Neuronal stem cell (in vitro differentiated cells): ENCODE measurements around the gene KLHL28. TPM values are rescaled to one million over a fixed set of nuclear protein-coding genes. Genes with fewer than 3 reads are reported as not detected.

Source experiments
- DNase-seq: peaks from one replicate; pipeline ENCODE4 v3.0.0-alpha.2; 2013; ENCODE audit warnings: low spot score
- H2AFZ ChIP-seq: one replicate; pipeline ENCODE4 v1.6.1; 2013; ENCODE audit warnings: mild to moderate bottlenecking, low read length, inconsistent platforms
- H2AK5ac ChIP-seq: 2 replicates; pipeline ENCODE4 v1.6.1; 2013; ENCODE audit warnings: low read depth, mild to moderate bottlenecking, inconsistent platforms, low read length, moderate library complexity, mixed read lengths
- H2BK120ac ChIP-seq: 2 replicates; pipeline ENCODE4 v1.6.1; 2013; ENCODE audit warnings: low read depth, mild to moderate bottlenecking, inconsistent platforms, low read length, moderate library complexity, mixed read lengths
- H2BK12ac ChIP-seq: one replicate; pipeline ENCODE4 v1.6.1; 2013; ENCODE audit warnings: low read length, inconsistent platforms
- H2BK15ac ChIP-seq: 2 replicates; pipeline ENCODE4 v1.6.1; 2013; ENCODE audit warnings: mild to moderate bottlenecking, low read length, inconsistent platforms, mixed read lengths
- H2BK5ac ChIP-seq: one replicate; pipeline ENCODE4 v1.6.1; 2013; ENCODE audit warnings: inconsistent platforms, mild to moderate bottlenecking, low read length, moderate library complexity
- H3K14ac ChIP-seq: one replicate; pipeline ENCODE4 v1.6.1; 2013; ENCODE audit warnings: low read length, inconsistent platforms
- H3K18ac ChIP-seq: 2 replicates; pipeline ENCODE4 v1.6.1; 2013; ENCODE audit warnings: low read length, inconsistent platforms
- H3K23ac ChIP-seq: 2 replicates; pipeline ENCODE4 v1.6.1; 2013; ENCODE audit warnings: low read depth, mild to moderate bottlenecking, mixed read lengths, low read length, inconsistent platforms; ENCODE audit not compliant: poor library complexity
- H3K27ac ChIP-seq: replicated peaks from 3 replicates; pipeline ENCODE4 v1.5.1; 2013; ENCODE audit warnings: low read length, inconsistent platforms
- H3K27me3 ChIP-seq, 3 experiments: 2 replicates each; pipeline ENCODE4 v1.6.1; 2013; ENCODE audit warnings: low read length in 3 of 3, mild to moderate bottlenecking in 2 of 3, inconsistent platforms in 1 of 3, low read depth in 1 of 3, mixed read lengths in 1 of 3, moderate library complexity in 1 of 3; ENCODE audit not compliant: control insufficient read depth in 3 of 3, insufficient read depth in 3 of 3
- H3K36me3 ChIP-seq, 2 donors: replicated peaks in 1 of 2; 2 replicates each; pipeline ENCODE4 v1.6.1; 2013; ENCODE audit warnings: low read length in 2 of 2; ENCODE audit not compliant: control insufficient read depth in 2 of 2, insufficient read depth in 2 of 2
- H3K4ac ChIP-seq: 2 replicates; pipeline ENCODE4 v1.6.1; 2013; ENCODE audit warnings: inconsistent platforms, mild to moderate bottlenecking, low read length, moderate library complexity
- H3K4me1 ChIP-seq, 2 donors: 1 replicate in 1 of 2; 2 replicates in 1 of 2; pipeline ENCODE4 v1.6.1; 2013; ENCODE audit warnings: low read length in 2 of 2, low read depth in 1 of 2; ENCODE audit not compliant: control insufficient read depth in 2 of 2, insufficient read depth in 1 of 2
- H3K4me2 ChIP-seq: one replicate; pipeline ENCODE4 v1.6.1; 2013; ENCODE audit warnings: mild to moderate bottlenecking, low read length, inconsistent platforms; ENCODE audit not compliant: insufficient read depth, poor library complexity, severe bottlenecking
- H3K4me3 ChIP-seq, 2 donors: 2 replicates each; pipeline ENCODE4 v1.5.1; 2013; ENCODE audit warnings: low read length in 2 of 2, mild to moderate bottlenecking in 2 of 2, inconsistent platforms in 1 of 2, moderate library complexity in 1 of 2
- H3K79me1 ChIP-seq: one replicate; pipeline ENCODE4 v1.6.1; 2013; ENCODE audit warnings: low read depth, mild to moderate bottlenecking, inconsistent platforms, low read length, moderate library complexity
- H3K9ac ChIP-seq: one replicate; pipeline ENCODE4 v1.6.1; 2013; ENCODE audit warnings: mild to moderate bottlenecking, low read depth, low read length, inconsistent platforms; ENCODE audit not compliant: poor library complexity
- H3K9me3 ChIP-seq, 2 donors: replicated peaks in 1 of 2; 2 replicates each; pipeline versions ENCODE3 to v1.6.1; 2013; ENCODE audit warnings: low read length in 2 of 2, mild to moderate bottlenecking in 2 of 2, inconsistent platforms in 1 of 2, low read depth in 1 of 2, mixed read lengths in 1 of 2, moderate library complexity in 1 of 2; ENCODE audit not compliant: control insufficient read depth in 2 of 2, insufficient read depth in 1 of 2
- H4K8ac ChIP-seq: one replicate; pipeline ENCODE4 v1.6.1; 2013; ENCODE audit warnings: low read depth, mild to moderate bottlenecking, inconsistent platforms, low read length, moderate library complexity
- H4K91ac ChIP-seq: one replicate; pipeline ENCODE4 v1.6.1; 2013; ENCODE audit warnings: low read length, low read depth, mild to moderate bottlenecking, inconsistent platforms; ENCODE audit not compliant: poor library complexity
- WGBS, 2 donors: extraction: QIAGEN DNeasy Blood & Tissue Kit; methylation state at CpG; one replicate each; pipeline ENCODE4 v1.1.7; 2013; ENCODE audit warnings: missing lambda C conversion rate in 2 of 2, mixed read lengths in 1 of 2; ENCODE audit not compliant: insufficient read length in 2 of 2, insufficient replicate concordance in 1 of 2; ENCODE audit errors: extremely low coverage in 2 of 2; 5-methylcytosine and 5-hydroxymethylcytosine counted together
- polyA plus RNA-seq, 2 experiments: library from polyadenylated mRNA; stranded (reverse); fragments of 200-250 nt; gene quantifications; one replicate each; pipeline ENCODE4 v1.2.3, GENCODE V29; 2013

The KLHL28 gene
- 8.4 TPM for polyA plus RNA-seq (2013, experiment 1 of 2)
- polyA plus RNA-seq (2013, experiment 2 of 2): 9.1 TPM

GRCh38 chr14:44961554-44962333, at the start of gene KLHL28, which contains the start of gene TOGARAM1:
KLHL28 (minus strand) TSS chr14:44961947; CDS start chr14:44945928, 16,019 bp downstream.
TOGARAM1 (plus strand) TSS chr14:44962190; CDS start chr14:44962422, 232 bp downstream.
- no CpG with 5 or more reads among the region's 37 CpGs for WGBS, 2 donors
- H3K14ac ChIP-seq: no peak within 1 kb of the TSS

GRCh38 chr14:45003924-45004323, 42.2 kb upstream of the KLHL28 start:
- Histone ChIP-seq H3K14ac (no peak overlapping the region), H3K79me1 (no peaks in the 10 kb centered on the region), H3K27me3 (no peaks in the 10 kb centered on the region), H3K4me2 (no peak overlapping the region), H4K91ac (no peak overlapping the region), H2BK5ac (no peak overlapping the region), H3K18ac (no peak overlapping the region), H3K23ac (no peak overlapping the region), H3K9ac (no peak overlapping the region), H2BK15ac (no peak overlapping the region), H3K27ac (no peak overlapping the region), H3K4ac (no peak overlapping the region), H2AFZ (no peak overlapping the region), H3K36me3 (peaks cover 2 to 54% of the 10 kb centered on the region in 2 donors), H2AK5ac (no peak overlapping the region), H4K8ac (no peak overlapping the region), H3K4me1 (no peaks in the 10 kb centered on the region), H2BK120ac (no peak overlapping the region), H3K9me3 (no peaks in the 10 kb centered on the region), H3K4me3 (no peak overlapping the region), H2BK12ac (no peak overlapping the region)
- no peak for DNase-seq
- WGBS, 2 donors: no CpG with 5 or more reads among the region's 2 CpGs

More at GRCh38 chr14:44961554-44962333, at the start of gene KLHL28, which contains the start of gene TOGARAM1:
- H3K18ac ChIP-seq: peak within 1 kb of the TSS; percentile 87
- H3K4ac ChIP-seq: no peak within 1 kb of the TSS
- DNase-seq: peak; percentile 98
- H2BK120ac ChIP-seq: no peak within 1 kb of the TSS
- H3K4me2 ChIP-seq: peak within 1 kb of the TSS; percentile 72
- no peaks in the 10 kb centered on the region for H3K9me3 ChIP-seq
- peak within 1 kb of the TSS; percentile 76 for H3K27ac ChIP-seq
- H2AK5ac ChIP-seq: peak within 1 kb of the TSS; percentile 21
- peaks cover 3 to 13% of the 10 kb centered on the region in 2 donors for H3K4me1 ChIP-seq
- H2BK15ac ChIP-seq: no peak within 1 kb of the TSS
- no peaks in the 10 kb centered on the region for H3K79me1 ChIP-seq
- H3K27me3 ChIP-seq: no peaks in the 10 kb centered on the region
- no peak within 1 kb of the TSS for H2BK12ac ChIP-seq
- no peak within 1 kb of the TSS for H4K8ac ChIP-seq
- H3K36me3 ChIP-seq: no peaks in the 10 kb centered on the region
- peak within 1 kb of the TSS; percentile 89 for H2AFZ ChIP-seq
- no peak within 1 kb of the TSS for H2BK5ac ChIP-seq
- peak within 1 kb of the TSS; percentile 77 to 92 for H3K4me3 ChIP-seq
- H4K91ac ChIP-seq: no peak within 1 kb of the TSS
- H3K9ac ChIP-seq: peak within 1 kb of the TSS; percentile 86
- peak within 1 kb of the TSS; percentile 60 for H3K23ac ChIP-seq

GRCh38 chr14:44995770-44996294, 34.1 kb upstream of the KLHL28 start:
- Histone ChIP-seq H2BK5ac (no peak overlapping the region), H3K18ac (no peak overlapping the region), H3K36me3 (peaks cover 3 to 31% of the 10 kb centered on the region in 2 donors), H2BK15ac (no peak overlapping the region), H3K4me1 (no peaks in the 10 kb centered on the region), H4K8ac (no peak overlapping the region), H3K4me2 (no peak overlapping the region), H2BK120ac (no peak overlapping the region), H3K4me3 (no peak overlapping the region), H4K91ac (no peak overlapping the region), H3K79me1 (peaks cover 2% of the 10 kb centered on the region), H2AFZ (no peak overlapping the region), H3K14ac (no peak overlapping the region), H3K4ac (no peak overlapping the region), H2BK12ac (no peak overlapping the region), H3K9me3 (no peaks in the 10 kb centered on the region), H2AK5ac (no peak overlapping the region), H3K23ac (no peak overlapping the region), H3K27ac (no peak overlapping the region), H3K9ac (no peak overlapping the region), H3K27me3 (no peaks in the 10 kb centered on the region)
- no peak for DNase-seq
- WGBS, 2 donors: no CpG with 5 or more reads among the region's 4 CpGs

GRCh38 chr14:44995196-44995595, 33.4 kb upstream of the KLHL28 start:
- no peaks in the 10 kb centered on the region for H3K9me3 ChIP-seq
- no peak overlapping the region for H3K9ac ChIP-seq
- no peak for DNase-seq
- H3K18ac ChIP-seq: no peak overlapping the region
- H3K36me3 ChIP-seq: peaks cover 3 to 25% of the 10 kb centered on the region in 2 donors
- WGBS, 2 donors: no CpG with 5 or more reads among the region's 3 CpGs
- H3K27me3 ChIP-seq: no peaks in the 10 kb centered on the region
- H2BK5ac ChIP-seq: no peak overlapping the region
- no peak overlapping the region for H2AK5ac ChIP-seq
- H2BK12ac ChIP-seq: no peak overlapping the region
- H4K91ac ChIP-seq: no peak overlapping the region
- no peak overlapping the region for H2BK120ac ChIP-seq
- H3K4me3 ChIP-seq: no peak overlapping the region
- no peak overlapping the region for H3K4me2 ChIP-seq
- H2BK15ac ChIP-seq: no peak overlapping the region
- H3K27ac ChIP-seq: no peak overlapping the region
- no peak overlapping the region for H3K14ac ChIP-seq
- H4K8ac ChIP-seq: no peak overlapping the region
- H2AFZ ChIP-seq: no peak overlapping the region
- no peak overlapping the region for H3K23ac ChIP-seq
- H3K79me1 ChIP-seq: peaks cover 2% of the 10 kb centered on the region
- no peaks in the 10 kb centered on the region for H3K4me1 ChIP-seq
- no peak overlapping the region for H3K4ac ChIP-seq
